ENCODE results near the gene CAP2. TPM values are rescaled to one million over a fixed set of nuclear protein-coding genes. Genes with fewer than 3 reads are reported as not detected.

CAP2 gene
- total RNA-seq, 2 experiments from 2014 or later, result not detected

- ATAC-seq, result no peak
- no peak for TF ChIP-seq CTCF (IDR thresholded peaks at IDR 0.05)
- POLR2A ChIA-PET, result no interaction called here
- CTCF ChIA-PET, result interaction anchor here (0.7 kb wide), 1 partner anchor 262 kb away, joined by 4 read pairs; no protein-coding TSS in a partner anchor
- no peaks in the 10 kb centered on the region for H3K4me1 Mint-ChIP-seq (ENCODE audit: low read depth)
- H3K27ac Mint-ChIP-seq, result no peak overlapping the region
- H3K4me3 Mint-ChIP-seq, result no peak overlapping the region
- no peak for DNase-seq
- no peaks in the 10 kb centered on the region for H3K36me3 Mint-ChIP-seq (ENCODE audit: low read depth)
- H3K27me3 Mint-ChIP-seq, result peaks cover 1% of the 10 kb centered on the region
- intact Hi-C loops (cut with micrococcal nuclease), result no loop called here
- peaks cover 3% of the 10 kb centered on the region for H3K9me3 Mint-ChIP-seq
These were observed 38.5 kb upstream of the CAP2 start for GRCh38 chr6:17354700-17355403.

- ChIA-PET POLR2A (no interaction called here), CTCF (no interaction called here)
- Mint-ChIP-seq H3K27me3 (peaks cover 1% of the 10 kb centered on the region), H3K4me1 (ENCODE audit: low read depth) (no peaks in the 10 kb centered on the region), H3K27ac (no peak overlapping the region), H3K4me3 (no peak overlapping the region), H3K9me3 (peaks cover 3% of the 10 kb centered on the region), H3K36me3 (ENCODE audit: low read depth) (no peaks in the 10 kb centered on the region)
- DNase-seq, result no peak
- intact Hi-C loops (cut with micrococcal nuclease), result no loop called here
- no peak for ATAC-seq
- TF ChIP-seq CTCF (IDR thresholded peaks at IDR 0.05), result no peak
These were observed 38.0 kb upstream of the CAP2 start for GRCh38 chr6:17355404-17355774.

GRCh38 chr6:17358515-17358914 is 34.9 kb upstream of the CAP2 start:
- Mint-ChIP-seq H3K27ac (no peak overlapping the region), H3K9me3 (peaks cover 3% of the 10 kb centered on the region), H3K4me3 (no peak overlapping the region), H3K27me3 (no peaks in the 10 kb centered on the region), H3K36me3 (ENCODE audit: low read depth) (no peaks in the 10 kb centered on the region), H3K4me1 (ENCODE audit: low read depth) (no peaks in the 10 kb centered on the region)
- CTCF ChIA-PET, result no interaction called here
- POLR2A ChIA-PET, result no interaction called here
- TF ChIP-seq CTCF (IDR thresholded peaks at IDR 0.05), result no peak
- DNase-seq (no peak), ATAC-seq (no peak)
- intact Hi-C loops (cut with micrococcal nuclease), result no loop called here

GRCh38 chr6:17360564-17360963 is 32.8 kb upstream of the CAP2 start:
- POLR2A ChIA-PET, result no interaction called here
- intact Hi-C loops (cut with micrococcal nuclease), result no loop called here
- no peaks in the 10 kb centered on the region for H3K27me3 Mint-ChIP-seq
- no peak overlapping the region for H3K27ac Mint-ChIP-seq
- ATAC-seq (no peak), DNase-seq (no peak)
- no peaks in the 10 kb centered on the region for H3K4me1 Mint-ChIP-seq (ENCODE audit: low read depth)
- no peak for TF ChIP-seq CTCF (IDR thresholded peaks at IDR 0.05)
- CTCF ChIA-PET, result no interaction called here
- no peak overlapping the region for H3K4me3 Mint-ChIP-seq
- no peaks in the 10 kb centered on the region for H3K36me3 Mint-ChIP-seq (ENCODE audit: low read depth)
- peaks cover 3% of the 10 kb centered on the region for H3K9me3 Mint-ChIP-seq

GRCh38 chr6:17361013-17361412 is 32.4 kb upstream of the CAP2 start:
- H3K4me1 Mint-ChIP-seq (ENCODE audit: low read depth), result no peaks in the 10 kb centered on the region
- CTCF ChIA-PET, result no interaction called here
- no peak overlapping the region for H3K4me3 Mint-ChIP-seq
- H3K27me3 Mint-ChIP-seq, result no peaks in the 10 kb centered on the region
- POLR2A ChIA-PET, result no interaction called here
- H3K36me3 Mint-ChIP-seq (ENCODE audit: low read depth), result no peaks in the 10 kb centered on the region
- intact Hi-C loops (cut with micrococcal nuclease), result no loop called here
- H3K27ac Mint-ChIP-seq, result no peak overlapping the region
- ATAC-seq (no peak), DNase-seq (no peak)
- no peak for TF ChIP-seq CTCF (IDR thresholded peaks at IDR 0.05)
- peaks cover 3% of the 10 kb centered on the region for H3K9me3 Mint-ChIP-seq
